GM13976 (cell line): Measurements from ENCODE around the gene RASGEF1C.

Experiments
- DNase-seq: peaks from one replicate; pipeline ENCODE4 v3.0.0; 2012; ENCODE audit warnings: low spot score
- CTCF ChIP-seq: IDR thresholded peaks from 2 replicates; pipeline ENCODE4 v1.5.1; 2012; ENCODE audit warnings: borderline replicate concordance, mild to moderate bottlenecking; ENCODE audit not compliant: insufficient read depth; ENCODE audit errors: extremely low read depth, missing control alignments, control extremely low read depth
- in situ Hi-C: fragments of 300-500 bp; cut with MboI; formaldehyde crosslinking; loops from one replicate; pipeline ENCODE4 v1.12.0; 2022; ENCODE audit warnings: low sequenced_read_pairs, mixed read lengths, inconsistent platforms; ENCODE audit not compliant: unreplicated experiment

RASGEF1C gene

GRCh38 chr5:180207593-180207992 is 1.4 kb downstream of the RASGEF1C start:
- DNase-seq = no peak
- in situ Hi-C loops = no loop called here
- no peak for TF ChIP-seq CTCF

- in situ Hi-C loops = no loop called here
- no peak for DNase-seq
Observed at GRCh38 chr5:180206993-180207392, 2.0 kb downstream of the RASGEF1C start.

GRCh38 chr5:180205916-180206315 is 3.1 kb downstream of the RASGEF1C start:
- TF ChIP-seq CTCF = no peak
- DNase-seq = no peak
- in situ Hi-C loops = no loop called here

More at GRCh38 chr5:180206993-180207392, 2.0 kb downstream of the RASGEF1C start:
- no peak for TF ChIP-seq CTCF

- in situ Hi-C loops = no loop called here
- DNase-seq = no peak
- no peak for TF ChIP-seq CTCF
Observed at GRCh38 chr5:180204276-180204819, 4.7 kb downstream of the RASGEF1C start.

GRCh38 chr5:180202939-180203573 is 6.0 kb downstream of the RASGEF1C start:
- in situ Hi-C loops = no loop called here
- TF ChIP-seq CTCF = no peak
- no peak for DNase-seq

GRCh38 chr5:180201051-180201987 is 7.7 kb downstream of the RASGEF1C start:
- peak; percentile 23 for TF ChIP-seq CTCF
- in situ Hi-C loops = no loop called here
- no peak for DNase-seq
